Esophagus muscularis mucosa (tissue), 4 donors: ENCODE measurements around the gene GNG8. TPM values are rescaled to one million over a fixed set of nuclear protein-coding genes. Genes with fewer than 3 reads are reported as not detected.

ENCODE experiments used
- DNase-seq: peaks from one replicate; pipeline ENCODE4 v3.0.0-alpha.2; 2017; ENCODE audit errors: extremely low spot score
- H3K27ac ChIP-seq, 4 donors: fragments of 200-600 bp; sonication (generic); replicated peaks in 1 of 4; 1 replicate in 3 of 4; 2 replicates in 1 of 4; pipeline ENCODE4 v1.5.1; 2016 to 2019; ENCODE audit warnings: mild to moderate bottlenecking in 1 of 4
- H3K27me3 ChIP-seq, 4 donors: fragments of 200-600 bp; sonication (generic); one replicate each; pipeline versions ENCODE4 v1.5.1 to v1.6.0; 2016 to 2019
- H3K36me3 ChIP-seq, 4 donors: fragments of 200-600 bp; sonication (generic); one replicate each; pipeline ENCODE4 v1.5.1; 2016 to 2019
- H3K4me1 ChIP-seq, 4 donors: fragments of 200-600 bp; sonication (generic); one replicate each; pipeline ENCODE4 v1.5.1; 2016 to 2019
- H3K4me3 ChIP-seq, 4 donors: fragments of 200-600 bp; sonication (generic); 1 replicate in 2 of 4; 2 replicates in 2 of 4; pipeline ENCODE4 v1.5.1; 2016 to 2019; ENCODE audit warnings: mild to moderate bottlenecking in 4 of 4, moderate library complexity in 1 of 4
- H3K9me3 ChIP-seq, 4 donors: fragments of 200-600 bp; sonication (generic); 1 replicate in 3 of 4; 2 replicates in 1 of 4; pipeline ENCODE4 v1.5.1; 2016 to 2019
- EP300 ChIP-seq: sonication (generic); formaldehyde crosslinking; IDR thresholded peaks from one replicate; pipeline ENCODE4 v1.6.1; 2017; ENCODE audit warnings: antibody characterized with exemption
- POLR2A ChIP-seq: fragments of 450-650 bp; IDR thresholded peaks from one replicate; pipeline ENCODE4 v1.6.1; 2017; ENCODE audit warnings: antibody characterized with exemption, moderate library complexity, mild to moderate bottlenecking, low read depth
- POLR2AphosphoS5 ChIP-seq, 2 donors: sonication (generic); formaldehyde crosslinking; IDR thresholded peaks; one replicate each; pipeline ENCODE4 v1.6.1; 2017; ENCODE audit warnings: antibody characterized with exemption in 2 of 2
- WGBS: methylation state at CpG from one replicate; pipeline ENCODE4 v1.1.5; 2018; 5-methylcytosine and 5-hydroxymethylcytosine counted together
- intact Hi-C: fragments of 100-400 bp; cut with DNase I; formaldehyde crosslinking; loops from one replicate; pipeline ENCODE4 v1.15.1; 2023
- total RNA-seq, 4 donors: library from RNA; depleted of rRNA; stranded (reverse); fragments of >200 nt; gene quantifications; one replicate each; pipeline versions ENCODE4 v1.1.0 to v1.2.1, GENCODE V29; 2016
- TF ChIP-seq, protein P1 (sequence below), 3 experiments: fragments of 200-600 bp in 2 of 3; fragments of 450-650 bp in 1 of 3; sonication (generic) in 2 of 3; IDR thresholded peaks; one replicate each; pipeline ENCODE4 v1.5.1; 2017 to 2019; ENCODE audit warnings: antibody characterized with exemption in 3 of 3, mild to moderate bottlenecking in 2 of 3, moderate library complexity in 1 of 3

The GNG8 gene
- total RNA-seq, 4 donors from 2014 or later = not detected

DNA sequence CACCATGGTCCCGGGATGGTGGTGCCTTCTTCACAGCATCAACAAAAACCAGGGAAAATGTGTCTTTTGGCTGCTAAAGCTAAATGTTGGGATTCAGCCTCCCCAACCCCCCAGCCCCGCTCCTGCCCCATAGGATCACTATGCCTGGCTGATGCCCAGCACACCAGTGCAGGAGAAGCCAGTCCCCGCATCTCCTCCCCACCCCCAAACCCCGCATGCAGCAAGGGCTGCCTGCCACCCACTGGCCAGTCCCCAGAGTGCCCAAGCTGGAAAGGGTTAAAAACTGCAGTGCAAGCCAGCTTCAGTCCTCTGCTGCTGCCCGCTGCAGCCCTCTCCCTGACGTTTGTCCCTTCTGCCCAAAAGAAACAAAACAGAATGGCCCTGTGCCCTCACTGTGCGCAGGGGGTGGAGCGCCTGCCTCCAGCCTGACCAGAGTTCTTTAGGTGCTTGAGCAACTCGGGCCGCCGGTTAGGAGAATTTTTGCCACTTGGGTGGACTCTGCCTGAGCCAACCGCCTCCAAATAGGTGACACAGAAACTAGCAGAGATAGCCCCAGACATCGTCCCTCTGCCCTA lies 31.1 kb downstream of the GNG8 start:
- intact Hi-C loops = no loop called here

DNA sequence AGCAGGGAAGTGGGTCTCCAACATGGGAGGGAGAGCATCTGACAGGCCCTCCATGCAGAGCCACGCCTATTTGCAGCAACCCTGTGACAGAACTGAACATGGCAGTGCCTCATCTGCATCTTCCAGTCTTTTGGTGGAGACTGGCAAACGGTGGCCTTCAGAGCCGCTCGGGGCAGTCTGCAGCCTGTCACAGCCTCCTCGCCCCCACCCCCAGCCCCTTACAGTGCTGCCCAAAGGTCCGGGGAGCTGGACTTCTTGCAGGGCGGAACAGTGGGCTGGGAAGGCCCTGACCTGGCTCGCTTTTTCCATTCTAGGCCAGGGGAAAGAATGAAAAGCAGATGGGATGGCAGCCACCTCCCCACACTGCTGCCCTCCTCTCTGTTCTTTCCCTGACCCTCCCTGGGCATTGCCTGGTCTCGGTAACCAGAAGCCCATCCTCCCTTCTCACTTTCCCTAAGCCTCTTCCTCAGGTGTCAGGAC lies 32.2 kb downstream of the GNG8 start:
- H3K36me3 ChIP-seq = peaks cover 11 to 36% (median 31%) of the 10 kb centered on the region in 4 donors
- peak overlapping the region in 3 of 4 donors; percentile 96 to 98 (median 97) for H3K27ac ChIP-seq
- 81% methylated on average over 3 of the region's 9 CpGs for WGBS
- H3K27me3 ChIP-seq = no peaks in the 10 kb centered on the region
- TF ChIP-seq POLR2AphosphoS5 (IDR thresholded peaks at IDR 0.05) (no peak), EP300 (no peak), POLR2A (no peak)
- TF ChIP-seq, protein P1, sequence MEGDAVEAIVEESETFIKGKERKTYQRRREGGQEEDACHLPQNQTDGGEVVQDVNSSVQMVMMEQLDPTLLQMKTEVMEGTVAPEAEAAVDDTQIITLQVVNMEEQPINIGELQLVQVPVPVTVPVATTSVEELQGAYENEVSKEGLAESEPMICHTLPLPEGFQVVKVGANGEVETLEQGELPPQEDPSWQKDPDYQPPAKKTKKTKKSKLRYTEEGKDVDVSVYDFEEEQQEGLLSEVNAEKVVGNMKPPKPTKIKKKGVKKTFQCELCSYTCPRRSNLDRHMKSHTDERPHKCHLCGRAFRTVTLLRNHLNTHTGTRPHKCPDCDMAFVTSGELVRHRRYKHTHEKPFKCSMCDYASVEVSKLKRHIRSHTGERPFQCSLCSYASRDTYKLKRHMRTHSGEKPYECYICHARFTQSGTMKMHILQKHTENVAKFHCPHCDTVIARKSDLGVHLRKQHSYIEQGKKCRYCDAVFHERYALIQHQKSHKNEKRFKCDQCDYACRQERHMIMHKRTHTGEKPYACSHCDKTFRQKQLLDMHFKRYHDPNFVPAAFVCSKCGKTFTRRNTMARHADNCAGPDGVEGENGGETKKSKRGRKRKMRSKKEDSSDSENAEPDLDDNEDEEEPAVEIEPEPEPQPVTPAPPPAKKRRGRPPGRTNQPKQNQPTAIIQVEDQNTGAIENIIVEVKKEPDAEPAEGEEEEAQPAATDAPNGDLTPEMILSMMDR (IDR thresholded peaks at IDR 0.05) = no peak
- H3K9me3 ChIP-seq = no peaks in the 10 kb centered on the region
- intact Hi-C loops = no loop called here
- H3K4me1 ChIP-seq = peaks cover 46 to 67% (median 61%) of the 10 kb centered on the region in 4 donors
- no peak for DNase-seq
- peak overlapping the region in 3 of 4 donors; percentile 7 to 99 (median 85) for H3K4me3 ChIP-seq

More for the DNA sequence above, 31.1 kb downstream of the GNG8 start:
- 72% methylated on average over 12 of the region's 13 CpGs for WGBS
- H3K9me3 ChIP-seq = no peaks in the 10 kb centered on the region
- peak overlapping the region in 2 of 4 donors; percentile 34 to 60 for H3K27ac ChIP-seq
- peak overlapping the region in 1 of 4 donors; percentile 6 for H3K4me3 ChIP-seq
- H3K36me3 ChIP-seq = peaks cover 22 to 46% (median 42%) of the 10 kb centered on the region in 4 donors
- TF ChIP-seq EP300 = no peak
- no peak for TF ChIP-seq POLR2A
- TF ChIP-seq, protein P1 (IDR thresholded peaks at IDR 0.05) = no peak
- TF ChIP-seq POLR2AphosphoS5 (IDR thresholded peaks at IDR 0.05) = no peak
- peaks cover 46 to 67% (median 59%) of the 10 kb centered on the region in 4 donors for H3K4me1 ChIP-seq
- H3K27me3 ChIP-seq = no peaks in the 10 kb centered on the region
- no peak for DNase-seq

DNA sequence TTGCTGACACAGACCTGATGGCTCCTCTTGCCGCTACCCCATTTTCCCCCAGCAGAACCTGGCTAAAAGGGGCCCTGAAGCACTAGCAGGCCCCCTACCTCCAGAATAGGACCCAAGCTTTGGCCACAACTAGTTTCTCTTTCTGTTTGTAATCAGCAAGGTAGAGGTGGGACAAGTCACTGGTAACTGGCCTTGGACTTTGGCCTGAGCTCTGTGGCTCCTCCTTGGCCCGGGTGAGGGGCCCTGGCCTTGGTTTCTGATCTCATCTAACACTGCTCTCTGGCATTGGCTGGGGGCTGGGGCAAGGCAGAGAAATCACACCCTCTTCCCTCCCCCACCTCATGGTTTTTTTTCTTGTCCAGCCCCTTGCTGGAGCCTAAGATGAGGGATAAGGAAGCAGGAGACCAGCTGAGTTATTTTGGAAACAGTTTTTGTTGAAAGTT lies 32.8 kb downstream of the GNG8 start:
- H3K36me3 ChIP-seq = peaks cover 5 to 30% (median 26%) of the 10 kb centered on the region in 4 donors
- DNase-seq = no peak
- intact Hi-C loops = no loop called here
- 41% methylated on average over 2 of the region's 2 CpGs for WGBS
- H3K27ac ChIP-seq = peak overlapping the region; percentile 96 to 98 (median 96)
- H3K4me1 ChIP-seq = peaks cover 46 to 67% (median 61%) of the 10 kb centered on the region in 4 donors
- no peak for TF ChIP-seq EP300
- no peak for TF ChIP-seq POLR2AphosphoS5 (IDR thresholded peaks at IDR 0.05)
- TF ChIP-seq POLR2A = no peak
- TF ChIP-seq, protein P1 (IDR thresholded peaks at IDR 0.05) = no peak
- no peaks in the 10 kb centered on the region for H3K27me3 ChIP-seq
- H3K4me3 ChIP-seq = peak overlapping the region; percentile 85 to 100 (median 93)
- peaks cover 0 to 6% (median 0%) of the 10 kb centered on the region in 4 donors for H3K9me3 ChIP-seq

DNA sequence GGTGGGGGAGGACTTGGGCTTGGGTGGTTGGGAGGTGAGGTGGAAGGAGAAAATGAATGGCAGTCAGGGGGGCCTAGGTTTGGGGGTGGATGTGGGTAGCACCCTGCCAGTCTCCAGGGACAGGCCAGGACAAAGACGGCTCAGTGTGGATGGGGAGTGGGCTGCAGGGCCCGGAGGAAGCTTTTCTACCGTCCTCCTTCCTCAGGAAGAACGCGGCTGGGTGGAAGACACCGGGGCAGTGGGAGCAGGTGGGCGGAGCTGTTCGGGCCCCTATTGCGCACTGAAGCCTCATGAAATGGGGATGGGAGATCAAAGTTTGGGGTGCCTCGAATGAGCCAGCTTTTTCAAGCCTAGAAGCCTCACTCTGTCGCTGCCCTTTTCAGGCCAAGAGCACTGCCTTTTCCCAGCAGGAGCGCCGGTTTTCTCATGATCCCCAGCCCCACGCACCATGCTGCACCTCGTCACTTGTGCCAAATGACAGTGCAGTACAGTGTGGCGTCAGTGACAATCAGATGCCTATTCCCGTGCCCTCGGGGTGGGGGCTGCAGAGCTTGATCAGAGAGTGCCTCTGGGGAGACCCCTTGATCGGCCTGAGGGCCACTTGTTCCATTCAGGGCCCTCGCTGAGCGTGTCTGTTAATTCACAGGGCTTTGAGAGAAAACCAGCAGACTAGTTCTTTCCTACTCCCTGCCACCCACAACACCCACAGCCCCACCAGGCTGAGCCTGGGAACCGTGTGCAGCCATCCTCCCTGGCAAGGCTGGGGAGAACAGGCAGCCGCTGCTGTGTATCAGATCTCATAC lies 33.4 kb downstream of the GNG8 start:
- H3K27me3 ChIP-seq = no peaks in the 10 kb centered on the region
- H3K36me3 ChIP-seq = peaks cover 0 to 24% (median 19%) of the 10 kb centered on the region in 4 donors
- DNase-seq = no peak
- peaks cover 46 to 63% (median 59%) of the 10 kb centered on the region in 4 donors for H3K4me1 ChIP-seq
- H3K9me3 ChIP-seq = peaks cover 0 to 6% (median 0%) of the 10 kb centered on the region in 4 donors
- WGBS = 26% methylated on average over 17 of the region's 23 CpGs
- intact Hi-C loops = no loop called here
- H3K27ac ChIP-seq = peak overlapping the region; percentile 96 to 98 (median 96)
- H3K4me3 ChIP-seq = peak overlapping the region; percentile 85 to 100 (median 93)
- TF ChIP-seq POLR2AphosphoS5 (IDR thresholded peaks at IDR 0.05) (no peak), POLR2A (no peak), EP300 (no peak)
- TF ChIP-seq, protein P1 (IDR thresholded peaks at IDR 0.05) = no peak
